Activated CD4-positive, alpha-beta T cell treated with anti-CD3 and anti-CD28 coated beads, Interleukin-10, Interleukin-2, amounts not matched to agents 100 ng/mL and 50 ng/mL, durations not matched to agents 16 hours and 8 hours (primary cell): Measurements from ENCODE around the gene GREM1.
A peak's percentile ranks its signal among the peaks of the same experiment; 100 is the strongest.

Experiments used
- DNase-seq: peaks from one replicate; pipeline ENCODE4 v3.0.0-alpha.2; 2020

The GREM1 gene

GRCh38 chr15:32717426-32718226 is at the start of gene GREM1:
Gene GREM1, plus strand, starts transcription at chr15:32718004. Its CDS starts 12,687 bp downstream, at chr15:32730691.
- DNase-seq, result no peak

- no peak for DNase-seq
Observed at GRCh38 chr15:32668942-32669341, 48.9 kb upstream of the GREM1 start.

- no peak for DNase-seq
Observed at GRCh38 chr15:32669896-32670611, 47.8 kb upstream of the GREM1 start.

GRCh38 chr15:32670623-32671022 is 47.2 kb upstream of the GREM1 start:
- no peak for DNase-seq

- DNase-seq, result no peak
Observed at GRCh38 chr15:32671339-32672325, 46.2 kb upstream of the GREM1 start.

GRCh38 chr15:32674681-32675080 is 43.1 kb upstream of the GREM1 start:
- no peak for DNase-seq

- DNase-seq, result no peak
Observed at GRCh38 chr15:32675466-32675865, 42.3 kb upstream of the GREM1 start.

- no peak for DNase-seq
Observed at GRCh38 chr15:32676169-32676568, 41.6 kb upstream of the GREM1 start.

- no peak for DNase-seq
Observed at GRCh38 chr15:32677238-32677750, 40.5 kb upstream of the GREM1 start.

- no peak for DNase-seq
Observed at GRCh38 chr15:32679298-32679690, 38.5 kb upstream of the GREM1 start.

GRCh38 chr15:32682569-32682968 is 35.2 kb upstream of the GREM1 start:
- DNase-seq, result no peak

- no peak for DNase-seq
Observed at GRCh38 chr15:32682977-32683630, 34.7 kb upstream of the GREM1 start.

- peak; percentile 30 for DNase-seq
Observed at GRCh38 chr15:32683906-32684584, 33.8 kb upstream of the GREM1 start.

GRCh38 chr15:32685576-32685975 is 32.2 kb upstream of the GREM1 start:
- DNase-seq, result no peak

- DNase-seq, result no peak
Observed at GRCh38 chr15:32687556-32687955, 30.2 kb upstream of the GREM1 start.

GRCh38 chr15:32688151-32688639 is 29.6 kb upstream of the GREM1 start:
- DNase-seq, result no peak

GRCh38 chr15:32690941-32691688 is 26.7 kb upstream of the GREM1 start:
- DNase-seq, result no peak

GRCh38 chr15:32691689-32692038 is 26.1 kb upstream of the GREM1 start:
- DNase-seq, result no peak

GRCh38 chr15:32692286-32692685 is 25.5 kb upstream of the GREM1 start:
- no peak for DNase-seq

GRCh38 chr15:32694222-32694983 is 23.4 kb upstream of the GREM1 start:
- no peak for DNase-seq
